OCI-LY7 (cell line): ENCODE results near the gene KIAA1671.

ENCODE experiments used
- EZH2phosphoT487 ChIP-seq: fragments of 200-600 bp; sonication (generic); IDR thresholded peaks from 2 replicates; pipeline ENCODE4 v1.6.1; 2018; ENCODE audit warnings: low read depth, borderline replicate concordance, mild to moderate bottlenecking, mixed run types, antibody characterized with exemption, low read length, moderate library complexity, mixed read lengths
- TF ChIP-seq, protein P1 (sequence below): fragments of 200-600 bp; sonication (generic); conservative IDR thresholded peaks from 2 replicates; pipeline ENCODE4 v1.5.1; 2014; ENCODE audit warnings: mild to moderate bottlenecking, antibody characterized with exemption, low read length, moderate library complexity, mixed read lengths

DNA sequence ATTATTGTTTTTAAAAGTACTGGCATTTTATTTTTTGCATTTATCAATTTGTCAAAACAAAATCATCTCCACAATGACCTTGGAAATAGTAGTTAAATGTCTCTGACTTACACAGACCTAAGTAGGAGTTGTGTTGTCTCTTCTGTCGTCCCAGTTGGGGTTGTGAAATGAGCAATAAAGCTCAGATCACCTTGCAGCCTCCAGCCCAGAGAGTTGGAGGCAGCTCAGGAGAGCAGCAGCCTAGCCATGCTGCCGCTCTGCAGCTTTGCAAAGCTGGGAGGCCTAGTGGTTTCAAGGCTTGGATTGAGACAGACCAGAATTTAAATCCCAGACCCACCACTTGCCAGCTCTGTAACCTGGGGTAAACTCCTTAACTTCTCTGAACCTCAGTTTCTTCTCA is 181.9 kb downstream of the KIAA1671 start:
- TF ChIP-seq, protein P1, sequence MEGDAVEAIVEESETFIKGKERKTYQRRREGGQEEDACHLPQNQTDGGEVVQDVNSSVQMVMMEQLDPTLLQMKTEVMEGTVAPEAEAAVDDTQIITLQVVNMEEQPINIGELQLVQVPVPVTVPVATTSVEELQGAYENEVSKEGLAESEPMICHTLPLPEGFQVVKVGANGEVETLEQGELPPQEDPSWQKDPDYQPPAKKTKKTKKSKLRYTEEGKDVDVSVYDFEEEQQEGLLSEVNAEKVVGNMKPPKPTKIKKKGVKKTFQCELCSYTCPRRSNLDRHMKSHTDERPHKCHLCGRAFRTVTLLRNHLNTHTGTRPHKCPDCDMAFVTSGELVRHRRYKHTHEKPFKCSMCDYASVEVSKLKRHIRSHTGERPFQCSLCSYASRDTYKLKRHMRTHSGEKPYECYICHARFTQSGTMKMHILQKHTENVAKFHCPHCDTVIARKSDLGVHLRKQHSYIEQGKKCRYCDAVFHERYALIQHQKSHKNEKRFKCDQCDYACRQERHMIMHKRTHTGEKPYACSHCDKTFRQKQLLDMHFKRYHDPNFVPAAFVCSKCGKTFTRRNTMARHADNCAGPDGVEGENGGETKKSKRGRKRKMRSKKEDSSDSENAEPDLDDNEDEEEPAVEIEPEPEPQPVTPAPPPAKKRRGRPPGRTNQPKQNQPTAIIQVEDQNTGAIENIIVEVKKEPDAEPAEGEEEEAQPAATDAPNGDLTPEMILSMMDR: no peak
- TF ChIP-seq EZH2phosphoT487: no peak
